GM19240 (cell line): Measurements from ENCODE around the gene NXPH3.
"Not testable (repeated sequence)": the region's sequence is repeated elsewhere in the genome, so short reads cannot be mapped to it uniquely, and the experiment has no call there.

Experiments
- DNase-seq: peaks from one replicate; pipeline ENCODE4 v3.0.0; 2011; ENCODE audit warnings: low spot score; ENCODE audit not compliant: insufficient read length

NXPH3 gene

GRCh38 chr17:49575679-49576087, at the start of gene NXPH3:
TSS of gene NXPH3 (plus strand) at chr17:49575871. CDS start at chr17:49576220, 349 bp downstream.
- DNase-seq: no peak

- DNase-seq: no peak
These were observed 47.6 kb upstream of the NXPH3 start for GRCh38 chr17:49527927-49528651.

DNA sequence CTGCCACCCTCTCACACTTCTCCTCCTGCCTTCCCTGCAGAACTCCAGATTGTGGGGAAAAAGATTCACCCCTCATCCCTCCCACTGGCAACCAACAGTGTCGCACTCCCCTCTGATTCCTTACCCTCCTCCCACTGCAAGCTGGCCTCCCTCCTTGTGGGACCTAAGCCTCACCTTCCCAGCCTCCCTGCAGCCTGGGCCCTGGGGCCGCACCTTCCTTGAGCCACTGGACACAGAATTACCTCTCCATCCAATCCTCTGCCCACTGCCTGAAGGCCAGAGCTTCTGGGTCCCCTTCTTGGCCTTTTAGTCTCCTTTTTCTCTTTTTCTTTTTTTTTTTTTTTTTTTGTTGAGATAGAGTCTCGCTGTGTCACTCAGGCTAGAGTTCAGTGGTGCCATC, 46.7 kb upstream of the NXPH3 start:
- DNase-seq: no peak

GRCh38 chr17:49530118-49530517, 45.6 kb upstream of the NXPH3 start:
- DNase-seq: no peak

- DNase-seq: no peak
These were observed 31.8 kb upstream of the NXPH3 start for GRCh38 chr17:49543860-49544259.

- DNase-seq: no peak
These were observed 30.5 kb upstream of the NXPH3 start for GRCh38 chr17:49545007-49545660.

DNA sequence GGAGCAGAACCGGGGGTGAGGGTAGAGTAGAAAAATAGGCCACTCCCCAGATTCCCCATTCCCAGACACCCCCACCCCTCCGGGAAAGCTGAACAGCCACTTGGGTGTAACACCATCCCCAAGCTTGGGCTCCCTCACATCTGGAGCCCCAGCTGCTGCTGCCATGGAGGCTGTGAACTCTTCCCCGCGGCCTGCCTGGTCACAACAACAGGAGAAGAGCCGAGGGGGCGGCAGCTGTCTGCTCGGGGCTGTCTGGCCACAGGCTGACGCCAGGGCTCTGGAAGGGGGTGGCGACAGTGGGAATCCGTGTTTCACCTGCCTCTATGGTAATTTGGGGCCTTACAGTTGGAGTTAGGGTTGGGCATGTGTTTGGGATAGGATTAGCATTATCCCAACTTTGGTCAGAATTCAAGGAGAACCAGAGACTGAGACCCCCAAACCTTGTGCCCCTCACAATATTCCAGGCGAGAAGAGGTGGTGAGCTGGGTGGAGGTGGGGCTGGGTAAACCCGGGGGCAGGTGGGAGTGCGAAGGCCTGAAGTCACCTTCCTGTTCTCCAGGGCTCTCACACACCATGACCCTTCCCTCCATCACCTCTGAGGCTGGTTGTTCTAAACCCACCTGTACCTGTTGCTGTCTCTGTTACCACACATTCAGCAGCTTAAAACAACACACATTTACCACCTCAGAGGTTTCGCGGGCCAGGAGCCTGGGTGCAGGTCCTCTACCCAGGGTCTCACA, 29.7 kb upstream of the NXPH3 start:
- no peak for DNase-seq

DNA sequence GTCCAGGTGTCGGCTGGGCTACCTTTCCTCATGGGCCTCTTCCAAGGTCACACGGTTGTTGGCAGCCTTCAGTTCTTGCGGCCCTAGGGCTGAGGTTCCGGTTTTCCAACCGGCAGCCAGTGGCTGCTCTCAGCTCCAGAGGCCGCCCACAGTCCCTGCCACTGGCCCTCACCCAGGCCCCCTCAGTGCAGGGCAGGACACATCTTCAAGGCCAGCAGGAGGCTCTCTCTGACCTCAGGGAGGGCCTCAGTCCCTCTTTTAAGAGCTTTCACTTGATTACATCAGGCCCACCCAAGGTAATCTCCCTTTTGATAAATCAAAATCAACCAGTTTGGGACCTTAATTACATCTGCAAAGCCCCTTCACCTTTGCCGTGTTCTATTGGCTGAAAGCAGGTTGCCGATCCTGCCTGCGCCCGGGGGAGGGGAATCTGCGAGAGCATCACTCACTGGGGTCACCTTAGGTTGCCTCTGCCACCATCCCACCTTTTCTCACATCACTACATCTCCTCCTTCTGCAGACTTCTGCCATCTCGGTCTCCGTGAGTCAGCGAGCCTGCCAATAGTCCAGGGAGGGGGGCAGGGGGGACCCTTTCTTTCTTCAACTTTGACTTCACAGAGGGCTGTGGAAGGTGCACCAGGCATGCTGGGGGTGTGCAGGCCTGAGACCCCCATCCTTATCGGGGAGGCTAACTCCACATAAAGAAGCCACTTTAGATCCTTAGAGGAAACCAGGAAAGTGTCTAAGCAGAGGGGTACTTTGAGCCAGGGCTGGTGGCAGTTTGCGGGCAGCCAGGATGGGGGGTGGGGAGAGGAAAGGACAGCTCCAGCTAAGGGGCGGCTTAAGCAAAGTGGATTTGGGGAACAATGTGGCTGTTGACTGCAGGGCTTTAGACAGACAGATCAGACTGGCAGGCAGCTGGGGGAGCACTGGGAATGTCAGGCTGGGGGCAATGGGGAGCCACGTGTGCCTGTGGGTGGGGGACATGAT, 28.8 kb upstream of the NXPH3 start:
- DNase-seq: no peak

- DNase-seq: no peak
These were observed 28.1 kb upstream of the NXPH3 start for GRCh38 chr17:49547566-49547965.

DNA sequence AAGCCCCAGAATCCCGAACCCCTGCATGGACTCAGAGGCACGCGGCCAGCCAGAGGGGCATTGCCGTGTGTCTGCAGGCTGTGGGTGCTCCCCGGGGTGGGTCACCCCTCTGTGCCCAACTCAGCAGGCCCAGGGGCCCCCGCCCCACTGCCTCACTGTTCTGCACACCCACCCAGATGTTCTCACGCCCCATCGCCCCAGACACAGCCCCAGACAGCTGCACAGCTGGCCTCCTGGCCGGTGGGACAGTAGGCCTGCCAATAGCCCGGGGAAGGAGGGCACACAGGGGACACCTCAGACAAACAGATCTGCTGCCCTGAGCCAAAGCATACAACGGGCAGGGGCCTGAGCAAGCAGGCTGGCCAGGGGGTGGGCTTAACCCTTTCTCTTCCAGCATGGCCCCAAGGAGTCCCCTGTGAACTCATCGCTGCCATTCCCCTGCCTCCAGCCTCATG, 27.6 kb upstream of the NXPH3 start:
- DNase-seq: no peak

DNA sequence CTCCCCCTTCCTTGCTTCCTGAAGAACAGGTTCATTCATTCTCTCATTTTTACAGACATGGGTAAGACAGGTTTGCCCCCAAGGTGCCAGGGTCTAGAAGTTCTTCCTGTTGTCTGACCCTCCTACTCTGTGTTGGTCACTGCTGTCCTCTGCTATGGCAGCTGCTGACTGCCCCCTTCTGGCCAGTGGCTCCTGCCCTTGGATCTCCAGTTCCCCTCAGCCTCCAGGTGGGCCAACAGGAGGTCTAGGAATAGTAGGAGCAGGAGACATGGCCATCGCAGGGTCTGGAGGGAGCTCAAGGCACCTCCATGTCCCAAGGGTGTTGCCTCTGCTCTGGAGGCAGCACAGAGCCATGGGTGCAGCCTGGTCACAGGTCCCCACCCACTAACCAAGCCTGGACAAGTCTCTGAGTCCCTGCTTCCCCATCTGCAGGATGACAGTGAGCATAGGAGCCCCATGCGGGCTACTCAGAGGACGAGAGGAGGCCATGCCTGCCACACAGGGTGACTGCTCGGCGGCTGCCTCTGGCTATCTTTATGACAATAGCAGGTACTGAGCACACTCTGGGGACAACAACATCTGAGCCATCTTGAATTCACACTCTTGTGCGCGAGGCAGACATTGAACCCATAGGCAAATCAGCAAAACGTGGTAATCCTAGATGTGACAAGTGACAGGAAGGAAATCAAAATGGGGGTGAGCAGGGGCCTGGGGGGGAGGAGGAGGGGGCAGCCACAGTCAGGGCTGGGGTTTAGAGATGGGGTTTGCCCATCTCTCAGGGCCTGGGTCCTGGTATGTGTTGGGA, 27.0 kb upstream of the NXPH3 start:
- no peak for DNase-seq

- DNase-seq: no peak
These were observed 26.4 kb upstream of the NXPH3 start for GRCh38 chr17:49549311-49549605.

DNA sequence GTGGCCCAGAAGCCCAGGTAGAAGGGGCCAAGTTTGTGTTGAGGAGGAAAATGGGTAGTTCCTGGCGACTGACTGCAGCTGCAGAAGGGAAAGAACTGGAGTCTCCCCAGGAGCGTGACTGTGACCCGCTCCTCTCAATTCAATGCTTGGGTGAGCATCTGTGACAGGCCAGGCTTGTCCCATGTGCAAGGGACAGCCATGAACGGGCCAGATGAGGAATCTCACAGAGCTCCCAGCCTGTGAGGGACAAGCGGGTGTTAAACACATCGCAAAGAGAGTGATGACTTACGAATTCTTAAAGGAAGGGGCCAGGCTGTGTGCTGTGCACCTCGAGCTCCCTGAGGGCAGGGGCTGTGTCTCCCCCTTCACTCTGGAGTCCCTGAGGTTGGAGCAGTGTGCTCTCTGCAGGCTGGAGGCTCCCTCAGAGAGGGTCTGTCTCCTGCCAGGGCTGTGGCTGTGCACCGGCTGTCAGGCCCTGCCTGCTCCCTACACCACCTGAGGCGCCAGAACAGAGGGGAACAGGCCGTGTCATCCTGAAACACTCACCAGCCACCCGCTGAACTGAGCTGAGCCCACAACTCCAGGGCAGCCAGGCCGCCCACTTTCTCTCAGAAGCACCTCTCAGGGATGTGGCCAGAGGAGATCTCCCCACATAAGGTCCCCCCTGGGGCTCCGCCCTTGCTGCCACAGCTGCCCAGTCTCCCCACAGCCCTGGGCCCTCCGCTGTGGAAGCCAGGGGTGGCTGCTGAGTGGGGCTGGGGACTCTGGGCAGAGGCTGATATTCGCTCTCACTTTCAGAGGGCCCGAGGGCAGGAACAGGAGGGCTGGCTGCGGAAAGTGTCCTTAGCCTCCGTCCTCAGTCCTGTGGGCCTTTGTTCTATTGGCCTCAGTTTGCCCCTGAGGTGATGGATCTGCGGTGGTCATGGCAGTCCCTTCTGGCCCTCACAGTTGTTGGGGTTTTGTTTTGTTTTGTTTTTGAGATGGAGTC, 25.7 kb upstream of the NXPH3 start:
- DNase-seq: no peak

DNA sequence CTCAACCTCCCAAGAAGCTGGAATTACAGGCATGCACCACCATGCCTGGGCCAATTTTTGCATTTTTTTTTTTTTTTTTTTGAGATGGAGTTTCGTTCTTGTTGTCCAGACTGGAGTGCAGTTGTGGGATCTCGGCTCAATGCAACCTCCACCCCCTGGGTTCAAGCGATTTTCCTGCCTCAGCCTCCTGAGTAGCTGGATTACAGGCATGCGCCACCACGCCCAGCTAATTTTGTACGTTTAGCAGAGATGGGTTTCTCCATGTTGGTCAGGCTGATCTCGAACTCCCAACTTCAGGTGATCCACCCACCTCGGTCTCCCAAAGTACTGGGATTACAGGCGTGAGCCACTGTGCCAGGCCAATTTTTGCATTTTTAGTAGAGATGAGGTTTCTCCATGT, 24.9 kb upstream of the NXPH3 start:
- not testable (repeated sequence) for DNase-seq

DNA sequence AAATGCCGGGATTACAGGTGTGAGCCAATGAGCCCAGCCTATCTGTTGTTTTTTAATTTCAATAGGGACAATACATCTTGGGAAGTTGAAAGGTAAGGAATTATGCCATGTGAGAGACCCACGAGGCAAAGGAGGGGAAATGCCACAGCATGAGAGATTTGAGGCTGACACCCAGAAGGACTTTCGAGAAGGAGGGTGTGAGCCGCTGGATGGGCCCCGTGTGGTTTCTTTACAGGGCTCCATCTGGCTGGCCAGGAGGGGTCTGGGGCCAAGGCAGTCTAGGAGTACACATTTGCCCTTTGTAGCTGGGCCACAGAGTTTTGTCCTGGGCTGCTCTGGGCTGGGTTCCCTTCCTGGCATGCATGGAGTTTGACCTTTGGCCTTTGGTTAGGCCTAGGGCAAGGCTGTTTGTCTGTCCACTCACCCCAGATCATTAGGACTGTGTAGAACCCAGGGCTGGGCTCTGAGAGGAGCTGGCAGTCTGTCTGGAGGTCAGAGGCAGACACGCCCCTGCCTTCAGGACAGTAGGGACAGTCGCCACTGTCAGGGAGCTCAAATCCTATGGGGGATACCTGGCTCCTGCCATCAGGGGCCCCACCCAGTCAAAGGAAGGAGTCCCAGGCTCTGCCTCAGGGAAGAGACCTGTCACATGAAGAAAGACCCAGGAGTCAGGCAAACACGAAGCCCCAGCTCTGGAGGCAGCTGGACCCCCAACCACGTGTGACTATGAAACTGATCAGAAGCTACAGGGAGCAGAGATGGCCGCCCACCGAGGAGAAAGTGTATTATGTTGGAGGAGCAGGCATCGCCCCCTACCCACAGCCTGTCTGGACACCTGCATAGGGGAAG, 24.2 kb upstream of the NXPH3 start:
- DNase-seq: no peak

GRCh38 chr17:49552070-49552751, 23.5 kb upstream of the NXPH3 start:
- DNase-seq: no peak

DNA sequence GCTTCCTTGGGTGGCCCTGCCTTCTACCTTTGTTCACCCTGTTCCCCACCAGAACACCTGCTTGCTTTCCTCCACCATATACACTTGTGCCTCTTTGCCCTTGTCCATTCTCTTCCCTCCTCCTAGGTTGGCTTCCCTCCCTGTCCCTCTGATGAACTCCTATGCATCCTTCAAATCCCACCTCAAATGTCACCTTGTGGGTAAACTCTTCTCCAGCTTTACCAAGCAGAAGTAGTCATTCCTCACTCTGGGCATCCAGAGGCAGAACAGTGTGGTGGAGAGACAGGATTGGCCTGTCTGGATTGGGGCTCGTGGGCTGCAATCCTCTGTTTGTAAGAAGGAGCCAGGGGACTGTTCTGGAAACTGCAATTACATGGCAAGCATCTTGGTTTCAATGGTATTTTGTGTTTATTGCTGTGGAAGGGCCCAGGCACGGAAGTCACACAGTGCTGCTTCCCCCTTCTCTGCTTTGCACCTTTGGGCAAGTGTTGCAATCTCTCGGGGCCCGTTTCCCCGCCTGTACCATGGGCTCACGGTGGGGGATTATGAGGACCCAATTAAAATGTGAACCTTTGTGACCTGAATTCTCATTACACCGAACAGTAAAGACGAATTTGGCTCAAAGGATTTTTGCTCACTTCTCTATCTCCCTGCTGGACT, 21.9 kb upstream of the NXPH3 start:
- no peak for DNase-seq
